Measurements from ENCODE around the gene HIRIP3.

DNA sequence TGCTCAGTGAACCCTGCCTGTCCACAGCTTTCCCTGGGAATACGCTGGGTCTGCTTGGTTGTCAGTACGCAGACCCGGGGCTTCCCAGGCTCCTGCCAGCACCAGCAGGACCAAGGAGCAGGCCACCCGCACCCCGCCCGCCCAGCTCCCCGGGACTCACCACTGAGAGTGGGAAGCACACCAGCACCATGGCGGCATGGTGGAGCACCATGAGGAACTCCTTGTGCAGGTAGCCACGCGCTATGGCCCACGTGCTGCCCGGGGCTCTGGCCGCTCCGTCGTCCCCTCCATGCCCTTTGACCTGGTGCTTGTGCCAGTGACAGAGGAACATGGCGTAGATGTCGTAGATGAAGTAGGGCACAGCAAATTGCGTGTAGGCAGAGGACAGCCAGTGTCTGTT lies 31.0 kb upstream of the HIRIP3 start:
- TF ChIP-seq TAF1 (IDR thresholded peaks at IDR 0.05; ENCODE audit: low read depth, low read length) (no peak), POLR2A (IDR thresholded peaks at IDR 0.05; ENCODE audit: low read depth, low read length) (no peak), POLR2AphosphoS5 (IDR thresholded peaks at IDR 0.05; ENCODE audit: low read depth, low read length) (no peak)
